Measurements from ENCODE around the gene CDH13.

Gene CDH13

DNA sequence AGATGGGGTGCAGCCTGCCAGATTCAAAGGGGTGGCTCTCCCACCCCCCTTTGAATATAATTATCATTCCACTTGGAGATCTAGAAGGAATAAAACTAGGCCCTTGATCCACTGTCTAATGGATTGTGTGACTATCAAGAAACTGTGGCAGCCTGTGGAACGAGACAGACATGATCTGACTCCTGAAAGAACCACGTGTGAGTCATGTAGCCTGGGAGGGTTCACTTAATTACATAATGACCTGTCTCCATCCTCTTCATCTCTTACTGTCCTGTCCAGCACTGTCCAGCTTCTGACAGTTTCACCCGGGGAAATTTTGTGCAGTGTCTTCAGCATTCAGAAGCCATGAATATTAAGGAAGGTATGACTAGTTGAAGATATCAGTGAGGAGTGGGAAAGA is 43.3 kb upstream of the CDH13 start:
- no peaks in the 10 kb centered on the region for H3K4me1 ChIP-seq (ENCODE audit: control insufficient read depth, low read length)
- no peaks in the 10 kb centered on the region for H3K9me2 ChIP-seq (replicated peaks; ENCODE audit: control insufficient read depth, low read length)
- H3K79me2 ChIP-seq (ENCODE audit: control insufficient read depth, low read length), result no peaks in the 10 kb centered on the region
- H3K4me2 ChIP-seq (ENCODE audit: low read length), result no peak overlapping the region
- H3K27ac ChIP-seq (ENCODE audit: low read depth, low read length), result no peak overlapping the region
- TF ChIP-seq, protein P1, sequence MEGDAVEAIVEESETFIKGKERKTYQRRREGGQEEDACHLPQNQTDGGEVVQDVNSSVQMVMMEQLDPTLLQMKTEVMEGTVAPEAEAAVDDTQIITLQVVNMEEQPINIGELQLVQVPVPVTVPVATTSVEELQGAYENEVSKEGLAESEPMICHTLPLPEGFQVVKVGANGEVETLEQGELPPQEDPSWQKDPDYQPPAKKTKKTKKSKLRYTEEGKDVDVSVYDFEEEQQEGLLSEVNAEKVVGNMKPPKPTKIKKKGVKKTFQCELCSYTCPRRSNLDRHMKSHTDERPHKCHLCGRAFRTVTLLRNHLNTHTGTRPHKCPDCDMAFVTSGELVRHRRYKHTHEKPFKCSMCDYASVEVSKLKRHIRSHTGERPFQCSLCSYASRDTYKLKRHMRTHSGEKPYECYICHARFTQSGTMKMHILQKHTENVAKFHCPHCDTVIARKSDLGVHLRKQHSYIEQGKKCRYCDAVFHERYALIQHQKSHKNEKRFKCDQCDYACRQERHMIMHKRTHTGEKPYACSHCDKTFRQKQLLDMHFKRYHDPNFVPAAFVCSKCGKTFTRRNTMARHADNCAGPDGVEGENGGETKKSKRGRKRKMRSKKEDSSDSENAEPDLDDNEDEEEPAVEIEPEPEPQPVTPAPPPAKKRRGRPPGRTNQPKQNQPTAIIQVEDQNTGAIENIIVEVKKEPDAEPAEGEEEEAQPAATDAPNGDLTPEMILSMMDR (IDR thresholded peaks at IDR 0.05; ENCODE audit: low read depth, low read length, poor library complexity, severe bottlenecking), result no peak
- TF ChIP-seq EZH2phosphoT487 (IDR thresholded peaks at IDR 0.05; ENCODE audit: borderline replicate concordance, low read length), result no peak
- H3F3A ChIP-seq (ENCODE audit: control insufficient read depth, insufficient read depth), result no peaks in the 10 kb centered on the region
- H3K36me3 ChIP-seq (ENCODE audit: control insufficient read depth, low read length), result no peaks in the 10 kb centered on the region
- H3K4me3 ChIP-seq (ENCODE audit: low read length), result no peak overlapping the region
- no peaks in the 10 kb centered on the region for H4K20me1 ChIP-seq (ENCODE audit: control insufficient read depth, insufficient read depth, low read depth, low read length)
- no peaks in the 10 kb centered on the region for H3K9me3 ChIP-seq (ENCODE audit: control insufficient read depth, insufficient read depth, low read length)
- no peaks in the 10 kb centered on the region for H3K27me3 ChIP-seq (ENCODE audit: control insufficient read depth, low read length)

DNA sequence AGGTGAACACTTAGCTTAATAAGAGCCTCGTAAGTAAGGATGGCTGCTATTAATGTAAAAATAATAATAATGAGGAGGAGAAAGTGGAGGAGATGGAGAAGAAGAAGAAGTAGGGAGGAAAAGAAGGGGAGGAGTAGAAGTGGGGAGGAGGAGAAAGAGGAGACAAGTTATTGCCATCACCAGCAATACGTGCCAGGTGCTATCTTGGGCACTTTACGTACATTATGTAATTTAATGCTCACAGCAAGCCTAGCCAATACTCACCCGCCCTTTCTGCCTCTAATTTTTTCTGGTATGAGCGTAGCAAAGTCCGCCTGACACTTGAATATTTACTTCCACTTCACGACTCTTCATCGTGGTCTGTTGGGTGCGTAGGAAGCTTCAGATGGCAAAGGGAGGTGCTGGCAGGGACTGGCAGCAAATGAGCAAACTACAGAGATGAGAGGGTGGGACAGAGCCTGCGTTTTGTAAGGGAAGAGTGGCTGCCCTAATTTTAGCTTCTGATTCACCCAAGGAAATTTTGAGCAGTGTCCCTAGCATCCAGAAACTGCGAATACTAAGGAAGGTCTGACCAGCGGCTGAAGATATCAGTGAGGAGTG is 42.1 kb upstream of the CDH13 start:
- H3K9me2 ChIP-seq (replicated peaks; ENCODE audit: control insufficient read depth, low read length), result no peaks in the 10 kb centered on the region
- no peaks in the 10 kb centered on the region for H3K36me3 ChIP-seq (ENCODE audit: control insufficient read depth, low read length)
- H3F3A ChIP-seq (ENCODE audit: control insufficient read depth, insufficient read depth), result no peaks in the 10 kb centered on the region

DNA sequence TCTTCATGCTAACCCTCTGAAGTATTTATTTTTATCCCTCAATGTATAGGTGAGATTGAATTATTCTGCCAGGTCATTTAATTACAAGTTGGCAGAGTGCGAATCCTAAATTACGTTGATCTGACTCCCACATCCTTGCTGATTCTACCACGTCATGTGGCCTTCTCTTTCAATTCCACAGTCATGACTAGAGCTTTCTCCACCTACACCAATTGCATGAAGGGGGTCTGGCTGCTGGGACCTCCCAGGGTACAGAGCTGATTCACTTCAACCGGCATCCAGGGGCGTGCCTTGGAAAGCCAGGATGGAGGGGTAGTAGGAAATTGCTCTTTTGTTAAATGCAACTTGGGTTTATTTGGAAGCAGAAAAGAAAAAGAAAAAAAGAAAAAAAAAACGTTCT is 41.1 kb upstream of the CDH13 start:
- no peaks in the 10 kb centered on the region for H3K9me3 ChIP-seq (ENCODE audit: control insufficient read depth, insufficient read depth, low read length)
- H3K27ac ChIP-seq (ENCODE audit: low read depth, low read length), result no peak overlapping the region
- TF ChIP-seq EZH2phosphoT487 (IDR thresholded peaks at IDR 0.05; ENCODE audit: borderline replicate concordance, low read length), result no peak
- TF ChIP-seq, protein P1 (IDR thresholded peaks at IDR 0.05; ENCODE audit: low read depth, low read length, poor library complexity, severe bottlenecking), result no peak
- no peaks in the 10 kb centered on the region for H3K36me3 ChIP-seq (ENCODE audit: control insufficient read depth, low read length)
- H3K79me2 ChIP-seq (ENCODE audit: control insufficient read depth, low read length), result no peaks in the 10 kb centered on the region
- H3K4me1 ChIP-seq (ENCODE audit: control insufficient read depth, low read length), result no peaks in the 10 kb centered on the region
- H3K9me2 ChIP-seq (replicated peaks; ENCODE audit: control insufficient read depth, low read length), result no peaks in the 10 kb centered on the region
- no peaks in the 10 kb centered on the region for H4K20me1 ChIP-seq (ENCODE audit: control insufficient read depth, insufficient read depth, low read depth, low read length)
- no peaks in the 10 kb centered on the region for H3F3A ChIP-seq (ENCODE audit: control insufficient read depth, insufficient read depth)
- H3K4me2 ChIP-seq (ENCODE audit: low read length), result no peak overlapping the region
- no peak overlapping the region for H3K4me3 ChIP-seq (ENCODE audit: low read length)
- H3K27me3 ChIP-seq (ENCODE audit: control insufficient read depth, low read length), result no peaks in the 10 kb centered on the region

More for the DNA sequence above, 42.1 kb upstream of the CDH13 start:
- no peaks in the 10 kb centered on the region for H3K9me3 ChIP-seq (ENCODE audit: control insufficient read depth, insufficient read depth, low read length)
- no peak overlapping the region for H3K4me2 ChIP-seq (ENCODE audit: low read length)
- H3K4me3 ChIP-seq (ENCODE audit: low read length), result no peak overlapping the region
- no peak overlapping the region for H3K27ac ChIP-seq (ENCODE audit: low read depth, low read length)
- no peaks in the 10 kb centered on the region for H3K27me3 ChIP-seq (ENCODE audit: control insufficient read depth, low read length)
- H3K4me1 ChIP-seq (ENCODE audit: control insufficient read depth, low read length), result no peaks in the 10 kb centered on the region
- no peaks in the 10 kb centered on the region for H3K79me2 ChIP-seq (ENCODE audit: control insufficient read depth, low read length)
- no peaks in the 10 kb centered on the region for H4K20me1 ChIP-seq (ENCODE audit: control insufficient read depth, insufficient read depth, low read depth, low read length)
- no peak for TF ChIP-seq EZH2phosphoT487 (IDR thresholded peaks at IDR 0.05; ENCODE audit: borderline replicate concordance, low read length)
- TF ChIP-seq, protein P1 (IDR thresholded peaks at IDR 0.05; ENCODE audit: low read depth, low read length, poor library complexity, severe bottlenecking), result no peak

All from DOHH2 (cell line).